NCI-H460 (cell line): Measurements from ENCODE around the gene SLC24A1. TPM values are rescaled to one million over a fixed set of nuclear protein-coding genes. Genes with fewer than 3 reads are reported as not detected.

Experiments used
- small RNA-seq, 2 experiments: library from RNA; depleted of rRNA; stranded (forward); fragments of <200 nt; gene quantifications; one replicate each; pipeline ENCODE3, GENCODE V24; 2014
- total RNA-seq: library from RNA; depleted of rRNA; stranded (reverse); fragments of >200 nt; shearing (Covaris generic); gene quantifications from 2 replicates; pipeline ENCODE4 v1.2.3, GENCODE V29; 2014; rRNA removed

The SLC24A1 gene
- total RNA-seq, 1 experiment from 2014 or later = 3.9 TPM

Small RNA genes within 50 kb of the gene (small RNA-seq; reads per million reads assigned to genes)
- 0.12 to 0.21 reads per million in 2 experiments for gene SNORD13E

Other genes starting within 250 kb of the SLC24A1 start
- gene IGDCC3, start 243.9 kb upstream of the SLC24A1 start, total RNA-seq = not detected in 2 replicates
- gene IGDCC4, start 199.0 kb upstream of the SLC24A1 start, total RNA-seq = 0.29 and 0.74 TPM in 2 replicates
- 20.6 and 25.6 TPM in 2 replicates for gene DPP8, start 104.2 kb upstream of the SLC24A1 start, total RNA-seq
- 93.8 and 108 TPM in 2 replicates for gene HACD3, start 91.5 kb upstream of the SLC24A1 start, total RNA-seq
- gene INTS14, start 10.8 kb upstream of the SLC24A1 start, total RNA-seq = 52.7 and 60.3 TPM in 2 replicates
- gene DENND4A, start 170.4 kb downstream of the SLC24A1 start, total RNA-seq = 15.6 and 19.3 TPM in 2 replicates
- gene RAB11A, start 247.6 kb downstream of the SLC24A1 start, total RNA-seq = 150 and 187 TPM in 2 replicates